ENCODE results near the gene TMEM14A.

DNA sequence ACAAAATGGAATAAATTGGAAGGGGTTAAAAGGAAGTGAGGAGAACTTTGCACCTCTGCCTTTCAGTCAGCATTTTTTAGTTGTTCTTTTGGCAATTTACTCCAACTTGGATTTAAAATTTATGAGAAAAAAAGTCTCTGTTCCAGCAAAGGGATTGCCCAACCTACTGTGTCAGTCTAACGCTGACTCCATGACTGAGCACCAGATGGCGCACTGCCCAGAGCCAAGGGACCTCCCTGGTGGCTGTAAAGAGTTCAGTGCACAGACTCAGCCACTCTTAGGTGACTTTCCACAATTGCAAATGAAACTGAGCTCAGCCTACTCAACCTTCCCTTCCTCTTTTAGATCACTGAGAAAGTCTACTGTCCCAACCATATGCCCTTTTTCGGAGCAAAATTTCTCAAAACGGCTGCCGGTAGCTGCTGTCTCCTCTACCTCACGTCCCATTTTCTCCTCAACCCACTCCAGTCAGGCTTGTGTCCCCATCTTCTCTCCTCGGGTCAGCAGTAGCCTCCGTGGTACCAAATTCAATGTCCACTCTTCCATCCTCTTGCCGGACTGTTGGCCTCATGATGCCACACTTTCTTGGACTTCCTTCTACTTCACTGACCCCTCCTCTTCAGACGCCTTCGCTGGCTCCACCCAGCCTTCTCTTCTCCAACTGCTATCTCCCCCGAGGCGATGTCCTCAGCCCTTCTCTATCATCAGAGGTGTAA is 53.7 kb downstream of the TMEM14A start:
- TF ChIP-seq, protein P1, sequence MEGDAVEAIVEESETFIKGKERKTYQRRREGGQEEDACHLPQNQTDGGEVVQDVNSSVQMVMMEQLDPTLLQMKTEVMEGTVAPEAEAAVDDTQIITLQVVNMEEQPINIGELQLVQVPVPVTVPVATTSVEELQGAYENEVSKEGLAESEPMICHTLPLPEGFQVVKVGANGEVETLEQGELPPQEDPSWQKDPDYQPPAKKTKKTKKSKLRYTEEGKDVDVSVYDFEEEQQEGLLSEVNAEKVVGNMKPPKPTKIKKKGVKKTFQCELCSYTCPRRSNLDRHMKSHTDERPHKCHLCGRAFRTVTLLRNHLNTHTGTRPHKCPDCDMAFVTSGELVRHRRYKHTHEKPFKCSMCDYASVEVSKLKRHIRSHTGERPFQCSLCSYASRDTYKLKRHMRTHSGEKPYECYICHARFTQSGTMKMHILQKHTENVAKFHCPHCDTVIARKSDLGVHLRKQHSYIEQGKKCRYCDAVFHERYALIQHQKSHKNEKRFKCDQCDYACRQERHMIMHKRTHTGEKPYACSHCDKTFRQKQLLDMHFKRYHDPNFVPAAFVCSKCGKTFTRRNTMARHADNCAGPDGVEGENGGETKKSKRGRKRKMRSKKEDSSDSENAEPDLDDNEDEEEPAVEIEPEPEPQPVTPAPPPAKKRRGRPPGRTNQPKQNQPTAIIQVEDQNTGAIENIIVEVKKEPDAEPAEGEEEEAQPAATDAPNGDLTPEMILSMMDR (IDR thresholded peaks at IDR 0.05; ENCODE audit: low read depth, low read length): peak; percentile 98
- no peak for TF ChIP-seq EZH2phosphoT487 (IDR thresholded peaks at IDR 0.05; ENCODE audit: low read depth)

All from OCI-LY3 (cell line).